ENCODE measurements around the gene POLR1G. TPM values are rescaled to one million over a fixed set of nuclear protein-coding genes. Genes with fewer than 3 reads are reported as not detected.

The POLR1G gene
- total RNA-seq, 3 donors from 2014 or later (not counting 1 experiment from before 2014, with no cell fraction given): 0.28 to 1.4 (median 0.45) TPM

DNA sequence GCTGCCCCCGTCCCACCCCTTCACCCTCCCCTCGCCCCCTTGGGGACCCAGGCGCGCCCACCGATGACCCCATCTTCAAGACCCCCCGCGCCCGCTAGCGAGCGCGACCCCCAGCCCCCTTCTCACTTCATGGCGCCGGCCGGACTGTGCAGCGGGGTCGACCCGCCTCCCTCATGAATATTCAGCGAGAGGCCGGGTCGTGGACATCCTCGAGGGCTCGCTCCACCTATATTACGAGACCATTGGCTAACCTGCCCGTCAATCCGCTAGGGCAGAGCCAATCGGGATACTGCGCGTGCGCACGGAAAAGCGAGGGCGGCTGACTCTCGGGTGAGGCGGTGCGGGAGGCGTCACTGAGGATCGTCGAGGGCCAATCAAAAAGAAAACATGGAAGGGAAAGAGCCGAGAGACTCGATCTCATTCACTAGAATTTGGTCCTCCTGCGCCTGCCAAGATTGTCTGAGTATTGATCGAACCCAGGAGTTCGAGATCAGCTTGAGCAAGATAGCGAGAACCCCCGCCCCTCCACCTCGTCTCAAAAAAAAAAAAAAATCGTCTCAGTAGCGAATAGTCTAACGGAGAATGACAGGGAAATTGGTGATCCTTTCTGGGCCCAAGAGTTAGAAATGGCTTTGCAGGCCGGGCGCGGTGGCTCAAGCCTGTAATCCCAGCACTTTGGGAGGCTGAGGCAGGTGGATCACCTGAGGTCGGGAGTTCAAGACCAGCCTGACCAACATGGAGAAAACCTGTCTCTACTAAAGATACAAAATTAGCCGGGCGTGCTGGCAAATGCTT is 35.8 kb upstream of the POLR1G start, which contains the start of gene ERCC2:
Gene ERCC2, minus strand, starts transcription at position 164 of the 795 bp plus-strand sequence. Its CDS starts 33 bp downstream, at position 131.
- peaks cover 0 to 4% of the 10 kb centered on the region in 2 donors for H3K27me3 Mint-ChIP-seq (ENCODE audit: low read depth in 2 of 2)
- Histone ChIP-seq H3K4me1 (ENCODE audit: control insufficient read depth, insufficient read depth, low read length) (peaks cover 15% of the 10 kb centered on the region), H3K27ac (ENCODE audit: low read length) (peak within 1 kb of the TSS; percentile 77), H3K36me3 (ENCODE audit: control insufficient read depth, insufficient read depth, low read length) (no peaks in the 10 kb centered on the region), H3K4me3 (ENCODE audit: low read length) (peak within 1 kb of the TSS; percentile 75), H3K27me3 (ENCODE audit: control insufficient read depth, insufficient read depth, low read length) (no peaks in the 10 kb centered on the region), H3K9me3 (ENCODE audit: control insufficient read depth, insufficient read depth, low read length) (no peaks in the 10 kb centered on the region)
- no peaks in the 10 kb centered on the region for H3K9me3 Mint-ChIP-seq
- intact Hi-C loops (cut with micrococcal nuclease): loop anchor here (2.0 kb wide), 1 partner anchor 36 kb away; the partner anchor contains the start of gene POLR1G
- no peaks in the 10 kb centered on the region for H3K36me3 Mint-ChIP-seq
- DNase-seq (peak; percentile 100), ATAC-seq (peak; percentile 98 to 99 (median 98))
- H3K4me1 Mint-ChIP-seq: peaks cover 6 to 10% of the 10 kb centered on the region in 2 donors
- 4% methylated on average over 54 of the region's 55 CpGs for WGBS (ENCODE audit: insufficient coverage)
- H3K4me3 Mint-ChIP-seq: peak within 1 kb of the TSS; percentile 91
- H3K27ac Mint-ChIP-seq: peak within 1 kb of the TSS; percentile 88 to 89
- TF ChIP-seq, protein P1, sequence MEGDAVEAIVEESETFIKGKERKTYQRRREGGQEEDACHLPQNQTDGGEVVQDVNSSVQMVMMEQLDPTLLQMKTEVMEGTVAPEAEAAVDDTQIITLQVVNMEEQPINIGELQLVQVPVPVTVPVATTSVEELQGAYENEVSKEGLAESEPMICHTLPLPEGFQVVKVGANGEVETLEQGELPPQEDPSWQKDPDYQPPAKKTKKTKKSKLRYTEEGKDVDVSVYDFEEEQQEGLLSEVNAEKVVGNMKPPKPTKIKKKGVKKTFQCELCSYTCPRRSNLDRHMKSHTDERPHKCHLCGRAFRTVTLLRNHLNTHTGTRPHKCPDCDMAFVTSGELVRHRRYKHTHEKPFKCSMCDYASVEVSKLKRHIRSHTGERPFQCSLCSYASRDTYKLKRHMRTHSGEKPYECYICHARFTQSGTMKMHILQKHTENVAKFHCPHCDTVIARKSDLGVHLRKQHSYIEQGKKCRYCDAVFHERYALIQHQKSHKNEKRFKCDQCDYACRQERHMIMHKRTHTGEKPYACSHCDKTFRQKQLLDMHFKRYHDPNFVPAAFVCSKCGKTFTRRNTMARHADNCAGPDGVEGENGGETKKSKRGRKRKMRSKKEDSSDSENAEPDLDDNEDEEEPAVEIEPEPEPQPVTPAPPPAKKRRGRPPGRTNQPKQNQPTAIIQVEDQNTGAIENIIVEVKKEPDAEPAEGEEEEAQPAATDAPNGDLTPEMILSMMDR (IDR thresholded peaks at IDR 0.05): no peak

- Histone ChIP-seq H3K4me3 (ENCODE audit: low read length) (no peak overlapping the region), H3K4me1 (ENCODE audit: control insufficient read depth, insufficient read depth, low read length) (peaks cover under 1% of the 10 kb centered on the region), H3K27me3 (ENCODE audit: control insufficient read depth, insufficient read depth, low read length) (no peaks in the 10 kb centered on the region), H3K27ac (ENCODE audit: low read length) (no peak overlapping the region), H3K36me3 (ENCODE audit: control insufficient read depth, insufficient read depth, low read length) (no peaks in the 10 kb centered on the region), H3K9me3 (ENCODE audit: control insufficient read depth, insufficient read depth, low read length) (no peaks in the 10 kb centered on the region)
- H3K36me3 Mint-ChIP-seq: no peaks in the 10 kb centered on the region
- H3K27me3 Mint-ChIP-seq (ENCODE audit: low read depth in 2 of 2): peaks cover 0 to 4% of the 10 kb centered on the region in 2 donors
- no peak for ATAC-seq
- no peak for DNase-seq
- H3K4me3 Mint-ChIP-seq: no peak overlapping the region
- no peaks in the 10 kb centered on the region for H3K9me3 Mint-ChIP-seq
- no peak overlapping the region for H3K27ac Mint-ChIP-seq
- intact Hi-C loops (cut with micrococcal nuclease): no loop called here
- 83% methylated on average over 13 of the region's 13 CpGs for WGBS (ENCODE audit: insufficient coverage)
- TF ChIP-seq, protein P1 (IDR thresholded peaks at IDR 0.05): no peak
- H3K4me1 Mint-ChIP-seq: no peaks in the 10 kb centered on the region
Observed at GRCh38 chr19:45376045-45376724, 30.3 kb upstream of the POLR1G start.

DNA sequence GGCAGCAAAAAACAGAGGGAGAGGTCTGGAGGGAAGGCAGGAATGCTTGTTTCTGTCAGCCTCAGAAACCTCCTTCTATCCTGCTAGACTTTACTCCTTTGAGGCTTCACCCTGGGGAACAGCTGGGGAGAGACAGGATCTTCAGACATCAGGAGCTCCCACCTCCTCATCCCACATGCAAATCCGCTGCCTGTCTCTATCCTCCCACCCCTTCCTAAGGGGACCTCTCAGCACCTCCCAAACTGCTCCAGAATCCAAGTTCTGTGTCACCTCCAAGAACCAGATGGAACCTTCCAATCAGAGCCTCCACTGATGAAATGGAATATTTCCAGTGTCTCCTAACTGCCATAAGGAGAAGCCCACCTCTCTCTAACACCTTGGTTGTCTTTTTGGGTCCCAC is 26.3 kb upstream of the POLR1G start:
- intact Hi-C loops (cut with micrococcal nuclease): no loop called here

More for the DNA sequence above, 26.3 kb upstream of the POLR1G start:
- no peak overlapping the region for H3K27ac ChIP-seq (ENCODE audit: low read length)
- H3K4me3 ChIP-seq (ENCODE audit: low read length): no peak overlapping the region
- Mint-ChIP-seq H3K9me3 (no peaks in the 10 kb centered on the region), H3K4me1 (no peaks in the 10 kb centered on the region), H3K36me3 (no peaks in the 10 kb centered on the region), H3K4me3 (no peak overlapping the region), H3K27me3 (ENCODE audit: low read depth in 2 of 2) (peaks cover 0 to 7% of the 10 kb centered on the region in 2 donors), H3K27ac (no peak overlapping the region)
- no peak for ATAC-seq
- WGBS (ENCODE audit: insufficient coverage): 91% methylated on average over 1 of the region's 1 CpG
- DNase-seq: no peak
- TF ChIP-seq, protein P1 (IDR thresholded peaks at IDR 0.05): no peak
- H3K36me3 ChIP-seq (ENCODE audit: control insufficient read depth, insufficient read depth, low read length): no peaks in the 10 kb centered on the region
- H3K9me3 ChIP-seq (ENCODE audit: control insufficient read depth, insufficient read depth, low read length): no peaks in the 10 kb centered on the region
- H3K27me3 ChIP-seq (ENCODE audit: control insufficient read depth, insufficient read depth, low read length): peaks cover 2% of the 10 kb centered on the region
- no peaks in the 10 kb centered on the region for H3K4me1 ChIP-seq (ENCODE audit: control insufficient read depth, insufficient read depth, low read length)
